ENCODE data around the gene ZHX3.
"Not testable (repeated sequence)": the region's sequence is repeated elsewhere in the genome, so short reads cannot be mapped to it uniquely, and the experiment has no call there.

ZHX3 gene

GRCh38 chr20:41331731-41332130, 14.2 kb upstream of the ZHX3 start:
- no peak for DNase-seq

GRCh38 chr20:41330941-41331340, 13.4 kb upstream of the ZHX3 start:
- no peak for DNase-seq

- DNase-seq = no peak
Observed at GRCh38 chr20:41330343-41330720, 12.8 kb upstream of the ZHX3 start.

- DNase-seq = no peak
Observed at GRCh38 chr20:41329435-41330342, 12.2 kb upstream of the ZHX3 start.

- no peak for DNase-seq
Observed at GRCh38 chr20:41327178-41327577, 9.6 kb upstream of the ZHX3 start.

- peak; percentile 69 for DNase-seq
Observed at GRCh38 chr20:41320976-41321375, 3.4 kb upstream of the ZHX3 start.

GRCh38 chr20:41320441-41320840, 2.9 kb upstream of the ZHX3 start:
- DNase-seq = no peak

GRCh38 chr20:41318271-41318649, 729 bp upstream of the ZHX3 start:
- DNase-seq = no peak

GRCh38 chr20:41316602-41317545, 657 bp downstream of the ZHX3 start:
- peak; percentile 57 for DNase-seq

GRCh38 chr20:41316051-41316450, 1.5 kb downstream of the ZHX3 start:
- no peak for DNase-seq

GRCh38 chr20:41314386-41314785, 3.1 kb downstream of the ZHX3 start:
- DNase-seq = no peak

- DNase-seq = not testable (repeated sequence)
Observed at GRCh38 chr20:41312009-41312408, 5.5 kb downstream of the ZHX3 start.

- DNase-seq = no peak
Observed at GRCh38 chr20:41309817-41310216, 7.7 kb downstream of the ZHX3 start.

GRCh38 chr20:41308726-41309413, 8.7 kb downstream of the ZHX3 start:
- peak; percentile 75 for DNase-seq

- peak; percentile 41 for DNase-seq
Observed at GRCh38 chr20:41308290-41308711, 9.2 kb downstream of the ZHX3 start.

- DNase-seq = no peak
Observed at GRCh38 chr20:41307021-41307420, 10.5 kb downstream of the ZHX3 start.

GRCh38 chr20:41306061-41306727, 11.3 kb downstream of the ZHX3 start:
- DNase-seq = no peak

- no peak for DNase-seq
Observed at GRCh38 chr20:41304424-41305079, 13.0 kb downstream of the ZHX3 start.

GRCh38 chr20:41304002-41304401, 13.5 kb downstream of the ZHX3 start:
- peak; percentile 49 for DNase-seq

GRCh38 chr20:41300886-41301285, 16.6 kb downstream of the ZHX3 start:
- DNase-seq = no peak

- DNase-seq = no peak
Observed at GRCh38 chr20:41300383-41300782, 17.1 kb downstream of the ZHX3 start.

- no peak for DNase-seq
Observed at GRCh38 chr20:41299899-41300298, 17.6 kb downstream of the ZHX3 start.
